HG02852 (cell line): ENCODE results near the gene CTCFL.
A peak's percentile ranks its signal among the peaks of the same experiment; 100 is the strongest.
"Not testable (repeated sequence)": the region's sequence is repeated elsewhere in the genome, so short reads cannot be mapped to it uniquely, and the experiment has no call there.

ENCODE experiments used
- ATAC-seq: cut with Tn5 transposase; IDR thresholded peaks from one replicate; pipeline ENCODE4 v1.9.1; 2021; ENCODE audit warnings: mild to moderate bottlenecking, moderate library complexity; ENCODE audit not compliant: unreplicated experiment

CTCFL gene

DNA sequence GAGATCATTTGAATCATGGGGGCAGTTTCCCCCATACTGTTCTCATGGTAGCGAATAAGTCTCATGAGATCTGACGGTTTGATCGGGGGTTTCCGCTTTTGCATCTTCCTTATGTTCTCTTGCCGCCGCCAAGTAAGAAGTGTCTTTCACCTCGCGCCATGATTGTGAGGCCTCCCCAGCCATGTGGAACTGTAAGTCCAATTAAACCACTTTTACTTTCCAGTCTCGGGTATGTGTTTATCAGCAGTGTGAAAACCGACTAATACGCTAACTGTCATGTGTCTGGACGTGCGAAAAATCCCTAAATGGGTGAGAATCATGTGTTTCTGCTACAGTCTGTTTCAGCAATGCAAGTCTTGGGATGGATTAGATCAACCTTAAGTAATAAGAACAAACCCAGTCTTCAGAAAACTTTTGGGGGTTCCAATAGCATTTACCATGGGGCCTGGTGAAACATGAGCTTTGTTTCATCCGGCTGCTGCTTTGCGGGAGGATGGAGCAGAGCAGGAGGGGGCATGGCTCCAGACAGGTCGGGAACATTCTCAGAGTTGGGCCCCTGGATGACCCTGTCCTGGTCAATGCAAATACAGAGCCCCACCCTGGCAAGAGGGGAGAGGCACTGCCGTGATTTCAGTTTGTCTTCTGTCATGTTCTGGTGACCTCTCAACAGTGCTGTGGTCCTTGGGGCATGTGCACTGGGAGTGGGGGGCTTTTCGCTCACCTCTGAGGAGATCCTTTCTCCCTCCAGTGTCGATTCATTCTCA lies 41.5 kb downstream of the CTCFL start:
- no peak for ATAC-seq

DNA sequence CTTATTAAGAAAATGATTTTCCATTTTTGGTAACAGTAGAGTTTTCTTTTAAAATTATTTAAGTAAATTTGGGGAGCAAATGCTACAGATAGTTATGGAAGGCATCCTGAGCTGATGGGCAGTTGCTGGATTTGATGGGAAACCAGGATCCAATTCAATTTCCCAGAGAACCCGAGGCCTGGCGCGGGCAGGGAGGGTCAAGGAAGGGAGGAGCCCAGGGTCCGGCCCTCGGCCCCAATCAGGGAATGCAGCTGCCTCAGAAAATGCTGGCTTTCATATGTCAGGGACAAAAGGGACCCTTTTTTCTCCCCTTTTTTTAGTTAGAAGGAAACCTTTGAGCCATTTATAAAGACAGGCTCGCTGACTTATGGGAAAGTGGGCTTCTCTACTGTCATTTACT lies 42.1 kb downstream of the CTCFL start:
- no peak for ATAC-seq

GRCh38 chr20:57482148-57482547 lies 42.8 kb downstream of the CTCFL start:
- ATAC-seq: no peak

DNA sequence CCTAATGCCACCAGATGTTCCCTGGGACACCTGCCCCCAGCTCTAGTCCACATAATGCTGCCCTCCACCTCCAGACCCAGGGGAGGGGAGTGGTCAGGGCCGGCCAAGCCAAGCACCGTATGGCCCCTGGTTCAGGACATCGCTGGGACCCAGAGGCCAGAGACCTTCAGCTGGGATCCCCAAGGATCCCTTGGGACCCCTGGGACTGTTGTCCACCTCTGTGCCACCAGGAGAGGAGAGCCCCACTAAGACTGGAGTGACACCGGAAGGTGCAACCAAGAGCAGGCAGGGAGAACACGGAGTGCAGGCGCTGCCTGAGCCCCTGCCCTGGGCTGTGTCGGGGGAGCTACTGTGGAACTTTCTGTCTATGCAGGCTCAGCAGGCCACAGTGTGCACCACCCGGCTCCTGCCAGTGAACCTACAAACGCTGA lies 43.6 kb downstream of the CTCFL start:
- peak; percentile 17 for ATAC-seq

DNA sequence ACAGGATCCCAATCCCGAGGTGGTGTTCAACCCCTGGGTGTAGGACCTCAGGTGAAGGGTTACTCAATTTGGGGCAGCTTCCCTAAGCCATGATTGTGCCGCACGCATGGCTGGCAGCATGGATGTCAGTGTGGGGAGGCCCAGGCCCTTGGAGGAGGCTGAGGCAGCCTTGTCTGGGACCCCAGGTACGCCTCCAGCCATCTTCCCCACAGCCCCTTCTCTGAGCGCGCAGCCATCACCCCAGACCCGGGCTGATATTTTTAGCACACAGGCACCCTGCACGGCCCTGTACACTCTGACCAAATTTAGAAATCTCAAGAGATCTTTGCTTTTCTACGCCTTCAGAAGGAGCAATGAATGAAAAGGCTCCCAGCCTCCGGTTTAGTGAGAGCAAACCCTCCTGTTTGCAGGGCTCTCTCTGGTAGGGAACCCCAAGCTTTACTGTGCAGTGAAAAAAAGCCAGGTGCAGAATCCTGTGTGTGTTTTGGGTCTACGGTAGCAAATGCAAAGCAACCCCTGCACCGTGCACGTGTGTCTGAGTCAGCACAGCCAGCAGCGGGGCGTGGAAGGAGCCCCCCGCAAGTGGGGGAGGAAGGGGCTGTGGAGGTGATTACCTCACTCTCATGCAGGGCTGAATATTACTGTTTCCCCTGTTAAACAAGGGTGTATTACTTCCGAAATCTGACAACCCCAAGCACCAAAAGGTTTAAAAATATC lies 44.3 kb downstream of the CTCFL start:
- peak; percentile 66 for ATAC-seq

- ATAC-seq: no peak
These were observed 45.7 kb downstream of the CTCFL start for GRCh38 chr20:57479196-57479595.

DNA sequence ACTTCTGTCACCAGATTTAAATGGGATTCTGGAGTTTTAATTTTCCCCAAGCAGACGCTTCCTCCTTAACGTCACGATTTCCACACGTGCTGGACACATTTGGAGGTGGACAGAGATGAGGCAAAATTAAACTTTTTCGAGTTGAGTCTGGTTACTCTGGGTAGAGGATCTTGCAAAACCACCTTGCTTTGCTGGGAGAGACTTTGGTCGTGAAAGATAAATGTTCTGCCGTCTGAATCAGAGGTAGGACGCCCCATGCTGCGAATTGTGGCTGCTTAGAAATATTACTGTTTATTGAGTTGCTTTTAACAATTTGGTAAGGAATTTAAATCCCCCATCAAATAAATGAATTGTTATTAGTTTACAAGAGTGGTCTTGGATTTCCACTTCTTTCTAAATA lies 46.8 kb downstream of the CTCFL start:
- no peak for ATAC-seq

GRCh38 chr20:57476641-57477461 lies 48.1 kb downstream of the CTCFL start:
- ATAC-seq: no peak

DNA sequence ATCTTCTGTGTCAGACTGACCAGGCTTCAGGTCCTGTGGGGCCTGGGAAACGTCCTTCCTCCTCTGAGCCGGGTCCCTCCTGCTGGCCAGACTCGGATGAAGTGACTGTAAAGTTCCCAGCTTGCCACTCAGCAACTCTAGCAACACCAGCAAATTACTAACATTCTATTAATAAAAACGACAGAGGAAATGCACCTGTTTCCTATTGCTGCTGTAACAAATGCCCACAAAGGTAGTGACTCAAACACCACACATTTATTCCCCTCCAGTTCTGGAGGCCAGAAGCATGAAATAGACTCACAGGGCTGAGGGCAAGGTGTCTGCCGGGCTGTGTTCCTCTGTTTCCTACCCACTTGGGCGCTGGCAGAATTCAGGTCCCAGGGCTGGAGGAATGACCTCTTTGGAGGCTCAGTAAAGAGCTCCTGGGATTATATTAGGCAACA lies 48.8 kb downstream of the CTCFL start:
- peak; percentile 30 for ATAC-seq

GRCh38 chr20:57475388-57476083 lies 49.4 kb downstream of the CTCFL start:
- no peak for ATAC-seq

GRCh38 chr20:57474816-57475215 lies 50.1 kb downstream of the CTCFL start:
- no peak for ATAC-seq

DNA sequence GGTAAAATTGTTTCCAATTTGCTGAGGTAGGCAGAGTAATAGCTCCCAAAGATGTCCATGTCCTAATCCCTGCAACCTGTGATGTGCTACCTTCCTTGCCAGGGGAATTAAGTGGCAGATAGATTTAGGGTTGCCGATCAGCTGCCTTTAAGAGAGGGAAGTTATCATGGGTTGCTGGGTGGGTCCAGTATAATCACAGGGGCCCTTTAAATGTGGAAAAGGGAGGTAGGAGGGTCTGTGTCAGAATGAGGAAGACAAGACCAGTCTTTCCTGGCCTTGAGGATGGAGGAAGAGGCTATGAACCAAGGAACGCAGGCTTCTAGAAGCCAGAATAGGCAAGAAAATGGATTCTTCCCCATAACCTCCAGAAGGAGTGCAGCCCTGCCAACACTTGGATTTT lies 50.7 kb downstream of the CTCFL start:
- no peak for ATAC-seq

DNA sequence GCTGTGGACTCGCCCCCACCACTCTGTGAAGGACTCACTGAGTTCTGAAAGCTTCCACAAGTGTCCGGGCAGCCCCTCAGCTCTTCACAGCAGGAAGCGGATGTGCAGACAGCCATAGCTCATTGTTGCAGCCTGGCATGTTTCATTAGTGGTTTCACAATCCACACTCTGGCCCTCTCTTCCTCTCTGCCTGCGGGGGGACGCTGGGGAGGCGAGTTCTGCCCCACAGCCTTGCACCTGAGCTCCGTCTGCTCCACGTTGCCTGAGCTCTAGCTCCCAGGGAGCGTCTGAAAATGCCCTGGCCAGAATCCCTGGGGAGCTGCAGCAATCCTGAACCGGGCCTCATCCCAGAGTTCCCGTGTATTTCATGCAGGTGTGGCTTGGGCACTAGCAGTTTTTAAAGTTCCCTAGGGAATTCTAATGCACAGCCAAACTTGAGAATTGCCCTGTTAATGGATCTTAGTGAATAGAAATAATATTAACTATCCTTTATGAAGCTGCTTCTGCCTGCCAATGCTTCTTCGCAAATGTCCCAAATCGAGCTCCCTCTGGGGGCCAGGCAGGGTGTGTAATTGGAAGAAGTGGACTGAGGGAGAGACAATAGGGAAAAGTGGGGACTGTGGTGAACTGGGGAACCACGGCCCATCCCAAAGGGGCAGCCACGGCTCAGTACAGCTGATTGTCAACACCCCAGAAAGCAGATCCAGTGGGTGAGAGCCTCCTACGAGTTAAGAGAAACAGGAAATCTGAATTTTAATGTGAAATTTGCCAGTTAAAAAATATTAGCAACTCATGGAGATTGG lies 51.5 kb downstream of the CTCFL start:
- peak; percentile 62 for ATAC-seq

DNA sequence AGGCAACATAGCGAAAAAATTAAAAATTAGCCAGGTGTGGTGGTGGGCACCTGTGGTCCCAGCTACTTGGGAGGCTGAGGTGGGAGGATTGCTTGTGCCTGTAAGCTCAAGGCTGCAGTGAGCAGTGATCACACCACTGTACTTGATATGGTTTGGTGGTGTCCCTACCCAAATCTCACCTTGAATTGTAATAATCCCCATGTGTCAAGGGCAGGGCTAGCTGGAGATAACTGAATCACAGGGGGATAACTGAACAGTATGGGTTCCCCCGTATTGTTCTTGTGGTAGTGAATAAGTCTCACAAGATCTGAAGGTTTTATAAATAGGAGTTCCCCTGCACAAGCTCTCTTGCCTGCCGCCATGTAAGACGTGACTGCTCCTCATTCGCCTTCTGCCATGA lies 52.5 kb downstream of the CTCFL start:
- ATAC-seq: not testable (repeated sequence)

- no peak for ATAC-seq
These were observed 53.2 kb downstream of the CTCFL start for GRCh38 chr20:57471496-57472372.

DNA sequence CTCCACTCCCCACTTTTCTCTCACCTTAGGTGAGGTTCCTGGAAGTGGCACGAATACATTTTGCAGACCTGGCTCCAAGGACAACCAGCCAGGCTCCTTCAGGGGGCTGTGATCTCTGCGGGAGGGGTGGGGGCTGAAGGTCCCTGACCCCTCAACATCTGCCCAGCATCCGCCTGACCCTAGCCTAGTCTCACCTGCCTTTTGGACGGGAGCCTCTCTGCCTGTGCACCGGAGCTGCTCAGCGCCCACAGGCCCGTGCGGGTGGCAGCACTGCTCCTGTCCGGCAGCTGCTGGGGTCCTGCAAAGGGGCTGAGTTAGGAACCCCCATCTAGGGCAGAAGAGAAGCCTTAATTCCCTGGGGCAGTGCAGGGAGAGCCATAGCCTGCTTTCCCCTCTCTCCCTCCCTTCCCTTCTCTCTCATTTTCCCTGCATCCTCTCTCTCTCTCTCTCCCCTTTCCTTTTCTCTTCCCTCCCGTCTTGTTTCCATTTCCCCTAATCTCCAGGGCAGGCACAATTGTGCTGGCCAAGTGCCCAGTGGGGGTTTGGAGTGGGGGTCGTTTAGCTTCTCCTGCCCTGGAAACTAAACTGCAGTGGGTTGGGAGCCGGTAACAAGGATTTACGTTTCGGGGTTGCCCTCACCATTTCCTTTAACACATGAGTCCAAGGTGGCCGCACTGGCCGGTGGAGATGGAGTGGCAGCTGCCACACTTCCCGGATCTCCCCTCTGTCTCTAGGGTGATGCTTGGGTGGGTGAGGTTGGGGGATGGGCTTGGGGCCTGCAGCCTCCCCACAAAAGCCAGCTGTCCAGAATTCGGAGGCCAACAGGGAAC lies 54.1 kb downstream of the CTCFL start:
- ATAC-seq: no peak

DNA sequence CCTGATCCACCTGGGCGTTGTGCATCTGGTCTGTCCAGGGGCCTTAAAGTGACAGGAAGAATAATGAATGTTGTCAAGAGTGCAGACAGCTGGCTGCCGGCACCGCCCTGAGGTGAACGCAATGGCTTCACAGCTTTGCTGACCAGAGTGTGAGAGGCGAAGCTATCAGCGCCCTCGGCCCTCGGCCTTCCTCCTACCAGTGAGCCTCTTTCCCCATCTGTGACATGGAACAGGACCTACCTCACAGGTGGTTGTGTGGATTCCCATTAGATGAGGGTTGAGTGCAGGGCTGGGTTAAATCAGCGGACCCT lies 54.8 kb downstream of the CTCFL start:
- ATAC-seq: no peak

DNA sequence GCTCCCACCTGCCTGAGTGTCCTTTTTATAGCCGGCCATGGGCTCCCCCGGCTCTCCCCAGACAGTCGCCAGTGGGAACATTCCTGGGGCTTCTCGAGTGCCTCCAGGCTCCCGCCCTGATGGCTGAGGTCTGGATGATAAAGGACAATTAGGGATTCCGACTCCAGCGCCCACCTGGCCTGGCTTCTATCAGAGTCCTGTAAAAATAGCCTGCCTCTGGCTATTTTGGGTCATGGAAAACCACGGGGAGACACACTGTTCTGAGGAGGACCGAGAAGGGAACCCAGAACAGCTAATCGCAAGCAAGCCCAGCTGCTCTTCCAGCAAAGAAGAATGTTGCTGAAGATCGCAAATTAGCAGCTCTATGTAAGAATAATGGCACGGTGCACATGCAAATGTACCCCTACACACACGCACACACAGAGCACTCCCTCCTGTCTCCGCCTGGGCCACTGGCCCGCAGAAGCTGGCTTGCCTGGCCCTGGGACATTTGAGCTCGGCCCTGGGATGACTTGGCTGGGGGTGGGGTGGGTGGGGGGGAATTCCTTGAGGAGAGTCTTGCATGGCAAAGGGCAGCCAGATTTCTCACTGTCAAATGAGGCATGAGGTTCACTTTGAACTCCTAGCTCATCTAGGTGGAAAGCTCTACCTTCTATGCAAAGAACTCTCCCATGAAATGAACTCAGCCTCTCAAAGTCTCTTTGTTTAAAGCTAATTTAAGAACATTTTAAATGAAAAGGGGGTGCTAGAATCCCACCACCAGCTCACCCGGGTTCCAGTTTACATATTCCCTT lies 55.3 kb downstream of the CTCFL start:
- no peak for ATAC-seq
